Measurements from ENCODE around the gene WDR45B.

The WDR45B gene

DNA sequence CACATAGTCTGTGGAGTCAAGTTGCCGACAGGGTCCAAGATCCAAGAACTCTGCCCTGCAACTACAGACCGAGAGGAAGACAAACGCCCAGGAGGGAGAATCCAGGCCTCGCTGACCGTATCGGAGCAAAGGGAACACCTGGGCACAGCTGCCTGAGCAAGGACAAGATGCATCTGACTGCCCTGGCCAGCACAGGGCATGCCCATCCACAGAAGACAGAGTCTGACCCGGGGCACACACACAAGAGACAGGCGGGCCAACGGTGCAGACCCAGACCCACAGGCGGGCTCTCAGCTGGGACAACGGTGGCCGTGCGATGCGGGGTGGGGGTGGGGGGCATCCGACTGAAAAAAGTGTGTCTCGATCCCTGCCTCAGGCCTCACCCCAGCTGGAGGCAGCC is 44.0 kb upstream of the WDR45B start:
- TF ChIP-seq, protein P1, sequence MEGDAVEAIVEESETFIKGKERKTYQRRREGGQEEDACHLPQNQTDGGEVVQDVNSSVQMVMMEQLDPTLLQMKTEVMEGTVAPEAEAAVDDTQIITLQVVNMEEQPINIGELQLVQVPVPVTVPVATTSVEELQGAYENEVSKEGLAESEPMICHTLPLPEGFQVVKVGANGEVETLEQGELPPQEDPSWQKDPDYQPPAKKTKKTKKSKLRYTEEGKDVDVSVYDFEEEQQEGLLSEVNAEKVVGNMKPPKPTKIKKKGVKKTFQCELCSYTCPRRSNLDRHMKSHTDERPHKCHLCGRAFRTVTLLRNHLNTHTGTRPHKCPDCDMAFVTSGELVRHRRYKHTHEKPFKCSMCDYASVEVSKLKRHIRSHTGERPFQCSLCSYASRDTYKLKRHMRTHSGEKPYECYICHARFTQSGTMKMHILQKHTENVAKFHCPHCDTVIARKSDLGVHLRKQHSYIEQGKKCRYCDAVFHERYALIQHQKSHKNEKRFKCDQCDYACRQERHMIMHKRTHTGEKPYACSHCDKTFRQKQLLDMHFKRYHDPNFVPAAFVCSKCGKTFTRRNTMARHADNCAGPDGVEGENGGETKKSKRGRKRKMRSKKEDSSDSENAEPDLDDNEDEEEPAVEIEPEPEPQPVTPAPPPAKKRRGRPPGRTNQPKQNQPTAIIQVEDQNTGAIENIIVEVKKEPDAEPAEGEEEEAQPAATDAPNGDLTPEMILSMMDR (IDR thresholded peaks at IDR 0.05; ENCODE audit: low read depth, low read length, missing control alignments): no peak
- no peak for DNase-seq (ENCODE audit: extremely low read depth, low read depth)
- H3K4me3 ChIP-seq (replicated peaks; ENCODE audit: low read depth, low read length): no peak overlapping the region

DNA sequence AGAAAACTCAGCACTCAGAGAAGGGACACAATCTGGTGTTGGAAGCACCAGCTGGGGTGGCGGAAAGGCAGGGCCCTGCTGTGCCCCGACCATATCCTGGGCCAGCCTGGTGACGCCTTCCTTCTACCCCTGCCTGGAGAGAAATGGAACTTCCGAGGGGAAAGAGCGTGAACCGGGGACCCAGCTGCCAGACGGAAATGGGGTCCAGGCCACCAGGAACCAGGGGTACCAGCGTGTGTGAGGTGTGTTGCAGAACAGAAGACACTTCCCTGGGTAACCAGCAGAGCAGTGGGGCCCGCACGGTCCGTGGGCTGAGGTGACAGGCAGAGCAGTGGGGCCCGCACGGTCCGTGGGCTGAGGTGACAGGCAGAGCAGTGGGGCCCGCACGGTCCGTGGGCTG is 43.5 kb upstream of the WDR45B start:
- no peak for DNase-seq (ENCODE audit: extremely low read depth, low read depth)
- TF ChIP-seq, protein P1 (IDR thresholded peaks at IDR 0.05; ENCODE audit: low read depth, low read length, missing control alignments): no peak
- no peak overlapping the region for H3K4me3 ChIP-seq (replicated peaks; ENCODE audit: low read depth, low read length)

DNA sequence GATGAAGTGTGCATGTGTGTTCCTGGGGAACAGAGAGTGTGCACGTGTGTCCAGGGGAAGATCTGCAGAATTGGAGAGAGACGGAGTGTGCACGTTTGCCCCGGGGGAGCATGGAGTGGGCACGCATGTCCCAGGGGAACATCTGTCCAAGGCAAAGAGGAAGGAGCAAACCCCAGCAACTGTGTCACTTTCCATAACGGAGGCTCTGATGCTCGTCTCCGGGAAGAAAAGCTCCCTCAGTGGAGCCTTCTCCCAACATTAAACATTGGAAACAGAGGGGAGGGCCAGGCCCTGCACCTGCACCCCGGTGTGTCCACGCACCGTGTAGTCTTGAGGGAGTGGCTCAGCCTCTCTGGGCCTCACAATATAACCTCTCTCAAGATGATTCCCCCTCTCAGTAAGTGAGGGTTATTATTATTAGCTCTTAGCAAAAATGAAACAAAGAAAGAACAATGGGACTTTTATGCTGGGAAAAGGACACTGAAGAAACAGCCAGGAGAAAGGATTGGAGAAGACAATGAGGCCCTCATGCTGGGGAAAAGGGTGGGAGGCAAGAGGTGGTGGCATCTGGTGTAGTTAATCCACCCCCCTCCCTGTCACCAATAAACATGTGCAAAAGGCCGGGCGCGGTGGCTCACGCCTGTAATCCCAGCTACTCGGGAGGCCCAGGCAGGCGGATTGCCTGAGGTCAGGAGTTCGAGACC is 42.7 kb upstream of the WDR45B start:
- DNase-seq (ENCODE audit: extremely low read depth, low read depth): no peak
- H3K4me3 ChIP-seq (replicated peaks; ENCODE audit: low read depth, low read length): no peak overlapping the region
- TF ChIP-seq, protein P1 (IDR thresholded peaks at IDR 0.05; ENCODE audit: low read depth, low read length, missing control alignments): no peak

DNA sequence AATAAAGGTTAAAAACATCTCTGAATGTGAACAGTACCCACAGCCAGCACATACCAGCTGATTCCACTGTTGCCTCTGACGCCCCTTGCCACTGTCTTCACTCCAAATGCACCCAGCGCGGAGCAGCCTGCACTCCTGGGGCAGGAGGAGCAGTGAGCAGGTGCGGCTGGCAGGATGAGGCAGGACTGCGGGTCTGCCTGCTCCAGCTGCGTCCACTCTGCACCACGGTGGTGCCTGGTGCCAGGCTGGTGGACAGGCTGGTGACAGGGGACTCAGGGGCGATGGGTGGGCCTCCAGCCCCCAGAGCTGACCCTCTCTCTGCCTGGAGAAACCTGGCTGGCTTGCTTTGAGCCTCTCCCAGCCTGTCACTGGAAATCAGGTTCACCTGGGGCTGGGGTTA is 40.8 kb upstream of the WDR45B start:
- DNase-seq (ENCODE audit: extremely low read depth, low read depth): no peak
- H3K4me3 ChIP-seq (replicated peaks; ENCODE audit: low read depth, low read length): no peak overlapping the region
- TF ChIP-seq, protein P1 (IDR thresholded peaks at IDR 0.05; ENCODE audit: low read depth, low read length, missing control alignments): no peak

DNA sequence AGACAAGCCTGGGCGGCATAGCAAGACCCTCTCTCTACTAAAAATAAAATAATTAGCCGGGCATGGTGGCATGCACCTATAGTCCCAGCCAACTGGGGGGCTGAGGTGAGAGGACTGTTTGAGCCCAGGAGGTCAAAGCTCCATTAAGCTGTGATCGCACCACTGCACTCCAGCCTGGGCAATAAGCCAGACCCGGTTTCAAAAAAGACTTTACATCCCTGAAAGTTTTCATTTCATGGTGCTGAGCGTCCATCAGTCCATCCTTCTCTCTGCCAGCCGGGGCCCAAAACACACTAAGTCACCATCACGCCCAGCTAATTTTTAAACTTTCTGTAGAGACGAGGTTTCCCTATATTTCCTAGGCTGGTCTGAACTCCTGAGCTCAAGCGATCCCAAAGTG is 39.6 kb upstream of the WDR45B start:
- no peak overlapping the region for H3K4me3 ChIP-seq (replicated peaks; ENCODE audit: low read depth, low read length)
- TF ChIP-seq, protein P1 (IDR thresholded peaks at IDR 0.05; ENCODE audit: low read depth, low read length, missing control alignments): no peak
- DNase-seq (ENCODE audit: extremely low read depth, low read depth): no peak

DNA sequence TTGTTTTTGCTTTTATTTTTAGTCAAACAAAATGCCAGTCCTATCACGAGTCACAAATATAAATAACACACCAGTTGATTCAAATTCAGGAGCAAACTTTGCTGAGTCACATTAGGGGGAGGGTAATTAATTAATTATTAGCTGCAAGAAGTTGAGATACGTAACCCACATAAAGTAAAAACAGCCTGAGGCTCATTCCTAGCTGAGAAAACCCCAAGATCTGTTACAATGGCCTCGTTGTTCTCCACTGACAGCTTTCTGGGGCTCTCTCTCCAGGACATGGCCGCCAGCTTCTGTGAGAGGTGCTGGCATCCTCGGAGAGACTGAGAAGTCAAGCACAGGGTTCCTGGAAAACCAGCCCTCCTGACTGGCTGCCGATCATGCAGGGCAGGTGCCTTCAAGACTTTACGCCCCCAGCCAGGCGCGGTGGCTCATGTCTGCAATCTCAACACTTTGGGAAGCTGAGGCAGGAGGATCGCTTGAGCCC is 39.2 kb upstream of the WDR45B start:
- no peak overlapping the region for H3K4me3 ChIP-seq (replicated peaks; ENCODE audit: low read depth, low read length)
- TF ChIP-seq, protein P1 (IDR thresholded peaks at IDR 0.05; ENCODE audit: low read depth, low read length, missing control alignments): no peak
- DNase-seq (ENCODE audit: extremely low read depth, low read depth): no peak
